ENCODE data around the gene ATG2B. TPM values are rescaled to one million over a fixed set of nuclear protein-coding genes. Genes with fewer than 3 reads are reported as not detected.

The ATG2B gene
- total and polyA plus RNA-seq, 9 of the 15 experiments (the other 6 are each of a cell fraction or from before 2014, with no cell fraction given), result 0.83 to 12.9 (median 8.7) TPM

GRCh38 chr14:96316087-96316486 lies 47.1 kb downstream of the ATG2B start:
- Histone ChIP-seq H3K9ac (ENCODE audit: insufficient read depth in 1 of 2, low read depth in 2 of 2, low read length in 2 of 2) (no peak overlapping the region), H3K9me3 (replicated peaks; ENCODE audit: control insufficient read depth, insufficient read depth, low read depth, low read length) (no peaks in the 10 kb centered on the region), H3K4me1 (replicated peaks in 1 of 2; ENCODE audit: control insufficient read depth in 2 of 2, insufficient read depth in 2 of 2, low read length in 2 of 2) (no peaks in the 10 kb centered on the region), H4K20me1 (replicated peaks; ENCODE audit: control insufficient read depth, insufficient read depth, low read length) (no peaks in the 10 kb centered on the region), H3K79me2 (ENCODE audit: control insufficient read depth, insufficient read depth, low read length) (no peaks in the 10 kb centered on the region), H3K4me2 (ENCODE audit: insufficient read depth, low read length) (no peak overlapping the region), H2AFZ (ENCODE audit: low read depth, low read length) (no peak overlapping the region), H3K27me3 (ENCODE audit: control insufficient read depth in 2 of 2, insufficient read depth in 2 of 2, low read length in 2 of 2) (no peaks in the 10 kb centered on the region), H3K36me3 (ENCODE audit: control insufficient read depth, insufficient read depth, low read length) (peaks cover 30% of the 10 kb centered on the region; the same call in 1 of the 3 replicates), H3K4me3 (no peak overlapping the region), H3K9me1 (ENCODE audit: control insufficient read depth, insufficient read depth, low read length) (no peaks in the 10 kb centered on the region), H3K27ac (ENCODE audit: extremely low read depth, low read depth, low read length) (no peak overlapping the region)
- CTCF ChIA-PET (ENCODE audit: low intra/inter-chr PET ratio), result no interaction called here
- WGBS (ENCODE audit: insufficient coverage, low coverage, missing lambda C conversion rate), result 90% methylated on average over 3 of the region's 3 CpGs
- DNase-seq (ENCODE audit: extremely low read depth in 1 of 4, low spot score in 3 of 4), result no peak
- POLR2A ChIA-PET, result no interaction called here
- no peak for ATAC-seq
- TF ChIP-seq MTA1 (IDR thresholded peaks at IDR 0.05; ENCODE audit: borderline replicate concordance) (no peak), CEBPB (tag; IDR thresholded peaks at IDR 0.05) (peak; percentile 38; the same call in 1 of the 2 replicates)
- BruUV-seq (replicated peaks), result no TSS peak
- no peak for FAIRE-seq
- intact Hi-C loops (cut with micrococcal nuclease) (no loop called here), in situ Hi-C loops (cut with MboI) (no loop called here)

GRCh38 chr14:96310906-96311305 lies 52.2 kb downstream of the ATG2B start:
- H3K27ac ChIP-seq (ENCODE audit: extremely low read depth, low read depth, low read length), result no peak overlapping the region
- H3K9me3 ChIP-seq (replicated peaks; ENCODE audit: control insufficient read depth, insufficient read depth, low read depth, low read length), result no peaks in the 10 kb centered on the region
- H3K36me3 ChIP-seq (ENCODE audit: control insufficient read depth, insufficient read depth, low read length), result peaks cover 41% of the 10 kb centered on the region; the same call in 2 of the 3 replicates
- DNase-seq (ENCODE audit: extremely low read depth in 1 of 4, low spot score in 3 of 4) (no peak), FAIRE-seq (no peak), ATAC-seq (no peak)
- no peak overlapping the region for H3K4me3 ChIP-seq
- in situ Hi-C loops (cut with MboI) (no loop called here), intact Hi-C loops (cut with micrococcal nuclease) (no loop called here)
- no peak overlapping the region for H3K9ac ChIP-seq (ENCODE audit: insufficient read depth in 1 of 2, low read depth in 2 of 2, low read length in 2 of 2)
- no peaks in the 10 kb centered on the region for H3K4me1 ChIP-seq (replicated peaks in 1 of 2; ENCODE audit: control insufficient read depth in 2 of 2, insufficient read depth in 2 of 2, low read length in 2 of 2)
- POLR2A ChIA-PET, result no interaction called here
- no peak overlapping the region for H3K4me2 ChIP-seq (ENCODE audit: insufficient read depth, low read length)
- H2AFZ ChIP-seq (ENCODE audit: low read depth, low read length), result no peak overlapping the region
- CTCF ChIA-PET (ENCODE audit: low intra/inter-chr PET ratio), result interaction anchor here (1.6 kb wide), 1 partner anchor 113 kb away, joined by 4 read pairs; no protein-coding TSS in a partner anchor
- H4K20me1 ChIP-seq (replicated peaks; ENCODE audit: control insufficient read depth, insufficient read depth, low read length), result no peaks in the 10 kb centered on the region
- no peaks in the 10 kb centered on the region for H3K9me1 ChIP-seq (ENCODE audit: control insufficient read depth, insufficient read depth, low read length)
- no TSS peak for BruUV-seq (replicated peaks)
- WGBS (ENCODE audit: insufficient coverage, low coverage, missing lambda C conversion rate), result 87% methylated on average over 6 of the region's 6 CpGs
- no peaks in the 10 kb centered on the region for H3K79me2 ChIP-seq (ENCODE audit: control insufficient read depth, insufficient read depth, low read length)
- no peaks in the 10 kb centered on the region for H3K27me3 ChIP-seq (ENCODE audit: control insufficient read depth in 2 of 2, insufficient read depth in 2 of 2, low read length in 2 of 2)
- no peak for TF ChIP-seq MTA3 (IDR thresholded peaks at IDR 0.05; ENCODE audit: borderline replicate concordance)
- TF ChIP-seq E2F4 (CRISPR knock-in tag; IDR thresholded peaks at IDR 0.05; ENCODE audit: low read depth), result no peak
- TF ChIP-seq HDGF (IDR thresholded peaks at IDR 0.05), result no peak
- TF ChIP-seq, protein P1, sequence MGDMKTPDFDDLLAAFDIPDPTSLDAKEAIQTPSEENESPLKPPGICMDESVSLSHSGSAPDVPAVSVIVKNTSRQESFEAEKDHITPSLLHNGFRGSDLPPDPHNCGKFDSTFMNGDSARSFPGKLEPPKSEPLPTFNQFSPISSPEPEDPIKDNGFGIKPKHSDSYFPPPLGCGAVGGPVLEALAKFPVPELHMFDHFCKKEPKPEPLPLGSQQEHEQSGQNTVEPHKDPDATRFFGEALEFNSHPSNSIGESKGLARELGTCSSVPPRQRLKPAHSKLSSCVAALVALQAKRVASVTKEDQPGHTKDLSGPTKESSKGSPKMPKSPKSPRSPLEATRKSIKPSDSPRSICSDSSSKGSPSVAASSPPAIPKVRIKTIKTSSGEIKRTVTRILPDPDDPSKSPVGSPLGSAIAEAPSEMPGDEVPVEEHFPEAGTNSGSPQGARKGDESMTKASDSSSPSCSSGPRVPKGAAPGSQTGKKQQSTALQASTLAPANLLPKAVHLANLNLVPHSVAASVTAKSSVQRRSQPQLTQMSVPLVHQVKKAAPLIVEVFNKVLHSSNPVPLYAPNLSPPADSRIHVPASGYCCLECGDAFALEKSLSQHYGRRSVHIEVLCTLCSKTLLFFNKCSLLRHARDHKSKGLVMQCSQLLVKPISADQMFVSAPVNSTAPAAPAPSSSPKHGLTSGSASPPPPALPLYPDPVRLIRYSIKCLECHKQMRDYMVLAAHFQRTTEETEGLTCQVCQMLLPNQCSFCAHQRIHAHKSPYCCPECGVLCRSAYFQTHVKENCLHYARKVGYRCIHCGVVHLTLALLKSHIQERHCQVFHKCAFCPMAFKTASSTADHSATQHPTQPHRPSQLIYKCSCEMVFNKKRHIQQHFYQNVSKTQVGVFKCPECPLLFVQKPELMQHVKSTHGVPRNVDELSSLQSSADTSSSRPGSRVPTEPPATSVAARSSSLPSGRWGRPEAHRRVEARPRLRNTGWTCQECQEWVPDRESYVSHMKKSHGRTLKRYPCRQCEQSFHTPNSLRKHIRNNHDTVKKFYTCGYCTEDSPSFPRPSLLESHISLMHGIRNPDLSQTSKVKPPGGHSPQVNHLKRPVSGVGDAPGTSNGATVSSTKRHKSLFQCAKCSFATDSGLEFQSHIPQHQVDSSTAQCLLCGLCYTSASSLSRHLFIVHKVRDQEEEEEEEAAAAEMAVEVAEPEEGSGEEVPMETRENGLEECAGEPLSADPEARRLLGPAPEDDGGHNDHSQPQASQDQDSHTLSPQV (IDR thresholded peaks at IDR 0.05), result no peak
- no peak for TF ChIP-seq THAP7 (CRISPR knock-in tag; IDR thresholded peaks at IDR 0.05)
- no peak for TF ChIP-seq ZKSCAN1 (IDR thresholded peaks at IDR 0.05; ENCODE audit: low read depth, low read length)
- no peak for TF ChIP-seq KDM1A (IDR thresholded peaks at IDR 0.05)
- TF ChIP-seq, protein P2, sequence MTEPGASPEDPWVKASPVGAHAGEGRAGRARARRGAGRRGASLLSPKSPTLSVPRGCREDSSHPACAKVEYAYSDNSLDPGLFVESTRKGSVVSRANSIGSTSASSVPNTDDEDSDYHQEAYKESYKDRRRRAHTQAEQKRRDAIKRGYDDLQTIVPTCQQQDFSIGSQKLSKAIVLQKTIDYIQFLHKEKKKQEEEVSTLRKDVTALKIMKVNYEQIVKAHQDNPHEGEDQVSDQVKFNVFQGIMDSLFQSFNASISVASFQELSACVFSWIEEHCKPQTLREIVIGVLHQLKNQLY (CRISPR knock-in tag; conservative IDR thresholded peaks at IDR 0.05), result no peak
